GM20431 (cell line): ENCODE results near the gene ST6GAL1.
"Not testable (repeated sequence)": the region's sequence is repeated elsewhere in the genome, so short reads cannot be mapped to it uniquely, and the experiment has no call there.

Experiments
- in situ Hi-C: fragments of 300-500 bp; cut with MseI, MboI; formaldehyde crosslinking; loops from one replicate; pipeline ENCODE4 v1.15.0; 2020; ENCODE audit warnings: low sequenced_read_pairs; ENCODE audit not compliant: unreplicated experiment

The ST6GAL1 gene

DNA sequence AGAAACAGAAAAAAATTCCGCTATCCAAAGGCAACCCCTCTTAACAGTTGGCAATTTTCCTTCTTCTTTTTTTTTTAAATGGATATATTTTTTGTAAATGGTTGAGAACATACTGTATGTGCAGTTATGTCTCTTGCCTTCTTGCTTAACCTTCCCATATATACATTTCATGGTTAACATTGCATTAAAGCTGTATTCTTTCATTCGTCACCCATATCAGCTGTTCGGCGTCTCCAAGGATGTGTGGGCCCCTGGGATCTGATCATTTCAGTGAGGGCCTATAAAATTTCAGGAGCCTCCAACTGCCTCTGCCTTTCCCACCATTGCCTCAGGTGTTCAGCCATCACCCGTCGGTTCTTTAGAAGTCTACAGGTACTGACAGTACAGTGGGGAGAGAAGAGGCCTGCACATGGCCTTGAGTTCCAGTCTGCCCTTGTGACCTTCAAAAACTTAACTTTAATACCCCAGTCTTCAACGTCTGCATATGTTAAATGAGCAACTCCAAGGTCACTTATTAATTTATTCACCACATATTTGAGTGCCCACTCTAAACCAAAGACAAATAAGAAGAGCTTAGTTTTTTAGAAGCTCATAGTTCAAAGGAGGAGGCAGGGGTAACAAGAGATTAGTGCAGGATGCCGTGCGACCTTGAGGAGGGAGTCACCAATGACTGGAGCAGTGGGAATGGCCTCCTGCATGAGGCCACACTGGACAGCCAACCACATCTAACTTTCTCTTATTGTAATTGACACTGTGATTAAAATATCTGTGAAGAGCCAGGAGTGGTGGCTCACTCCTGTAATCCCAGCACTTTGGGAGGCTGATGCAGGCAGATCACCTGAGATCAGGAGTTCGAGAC lies 6.9 kb downstream of the ST6GAL1 start:
- in situ Hi-C loops: no loop called here

DNA sequence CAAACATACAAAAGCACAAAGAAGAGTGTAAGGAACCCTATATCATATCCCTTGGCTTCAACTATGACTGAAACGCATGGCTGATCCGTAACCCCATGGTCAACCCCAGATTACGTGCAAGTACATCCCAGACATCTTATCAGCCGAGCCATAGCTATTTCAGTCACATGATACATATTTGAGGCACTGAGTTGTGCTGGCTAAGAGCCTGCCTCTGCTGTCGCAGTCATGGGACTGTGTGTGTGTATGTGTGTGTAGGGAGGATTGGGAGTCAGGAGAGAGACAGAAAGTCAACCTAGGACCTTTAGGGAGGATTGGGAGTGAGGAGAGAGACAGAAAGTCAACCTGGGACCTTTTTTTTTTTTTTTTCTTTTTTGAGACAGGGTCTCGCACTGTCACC lies 8.4 kb downstream of the ST6GAL1 start:
- in situ Hi-C loops: no loop called here

DNA sequence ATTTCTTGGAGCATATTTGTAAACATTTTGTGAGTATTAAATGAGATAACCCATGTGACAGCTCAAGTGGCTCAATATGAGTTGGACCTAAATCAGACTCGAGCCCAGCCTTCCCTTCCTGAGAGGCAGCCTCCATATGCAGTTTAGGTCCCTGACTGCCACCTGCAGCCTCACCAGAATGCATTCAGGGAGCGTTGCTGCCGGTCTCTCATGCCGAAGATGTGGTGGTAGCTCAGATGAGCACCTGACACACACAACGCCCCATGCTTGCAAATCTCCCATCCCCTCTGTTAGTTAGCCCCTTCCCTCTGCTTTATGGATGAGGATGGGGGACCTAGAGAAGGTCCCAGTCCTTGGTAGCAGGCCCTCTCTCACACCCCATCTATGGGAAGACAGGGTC lies 9.2 kb downstream of the ST6GAL1 start:
- in situ Hi-C loops: no loop called here

DNA sequence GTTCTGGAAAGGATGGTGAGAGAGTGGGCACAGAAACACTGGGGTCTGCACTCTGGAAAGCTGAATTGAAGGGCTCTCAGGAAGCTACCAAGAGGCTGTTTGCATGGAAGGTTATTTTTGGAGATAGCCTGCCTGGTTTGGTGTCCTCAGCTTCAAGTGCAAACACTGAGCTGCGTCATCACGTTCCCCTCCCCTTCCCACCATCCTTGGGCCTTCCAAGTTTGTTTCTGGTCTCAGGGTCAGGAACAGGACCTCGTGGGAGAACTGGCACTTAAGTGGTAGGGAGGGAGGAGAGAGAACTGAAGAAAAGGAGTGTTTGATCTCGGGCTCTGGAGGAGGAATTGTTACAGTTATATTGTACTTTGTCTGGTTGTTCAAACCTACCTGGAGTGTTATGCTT lies 10.6 kb downstream of the ST6GAL1 start:
- in situ Hi-C loops: no loop called here

DNA sequence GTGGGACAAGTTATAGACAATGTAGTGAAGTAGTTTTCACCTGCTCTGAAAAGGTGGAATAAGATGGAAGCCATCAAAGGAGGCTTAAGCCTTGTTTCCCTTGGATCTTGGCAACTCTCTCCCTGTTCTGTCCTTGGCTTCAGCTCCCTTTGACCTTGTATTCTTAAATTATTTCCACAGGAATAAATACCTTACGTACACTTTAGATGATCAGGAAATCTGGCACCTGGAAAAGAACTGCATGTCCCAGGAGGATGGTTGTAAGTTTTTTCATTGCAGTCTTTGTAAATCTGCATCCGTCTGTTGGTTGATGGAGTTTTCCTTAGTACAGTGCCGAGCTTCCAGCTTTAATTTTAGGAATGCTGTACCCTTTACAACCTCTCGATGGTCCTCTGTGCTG lies 11.8 kb downstream of the ST6GAL1 start:
- in situ Hi-C loops: no loop called here

DNA sequence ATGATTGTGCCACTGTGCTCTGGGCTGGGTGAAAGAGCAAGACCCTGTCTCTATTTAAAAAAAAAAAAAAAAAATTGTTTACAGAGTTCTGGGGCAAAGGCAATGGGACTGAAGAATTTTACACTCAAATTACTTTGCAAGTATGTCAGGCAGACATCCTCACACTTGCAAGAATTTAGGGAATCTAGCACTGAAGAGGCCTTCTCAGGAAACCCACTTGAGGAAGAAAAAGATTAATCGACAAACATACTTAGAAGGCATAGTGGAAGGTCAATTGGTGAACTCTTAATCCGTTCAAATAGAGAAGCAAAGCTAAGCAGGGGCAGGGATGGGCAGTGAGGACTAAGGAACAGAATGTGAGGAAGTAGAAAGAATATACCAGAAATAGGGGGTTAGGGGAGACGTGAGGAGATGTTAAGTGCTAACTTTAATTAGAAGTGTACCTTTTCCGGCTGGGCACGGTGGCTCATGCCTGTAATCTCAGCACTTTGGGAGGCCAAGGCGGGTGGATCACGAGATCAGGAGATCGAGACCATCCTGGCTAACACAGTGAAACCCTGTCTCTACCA lies 15.0 kb downstream of the ST6GAL1 start:
- in situ Hi-C loops: no loop called here

DNA sequence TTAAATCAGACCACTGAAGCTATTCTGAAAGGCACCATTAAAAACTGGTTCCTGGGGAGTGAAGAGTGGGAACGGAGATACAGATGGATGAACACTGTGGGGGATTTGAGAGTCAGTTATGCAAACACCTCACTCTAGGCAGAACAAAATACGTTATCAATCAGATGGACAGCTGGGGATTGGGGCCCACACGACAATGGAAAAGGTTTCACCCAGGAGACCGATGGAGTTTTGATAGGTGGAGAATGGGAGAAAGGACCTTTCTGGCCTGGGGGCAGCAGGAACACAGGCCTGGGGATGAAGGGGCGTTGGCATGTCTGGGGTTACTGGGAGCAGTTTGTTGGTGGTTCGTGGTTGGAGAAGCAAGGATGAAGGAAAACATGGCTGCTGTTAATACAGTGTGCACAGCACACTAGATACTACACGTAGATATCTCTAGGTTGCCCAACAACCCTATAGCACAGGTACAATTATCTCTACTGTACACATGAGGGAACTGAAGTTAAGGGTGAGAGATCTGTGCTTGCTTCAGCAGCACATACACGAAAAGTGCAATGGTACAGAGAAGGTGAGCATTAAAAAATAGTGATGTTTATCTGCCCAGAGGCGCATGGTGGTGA lies 16.5 kb downstream of the ST6GAL1 start:
- in situ Hi-C loops: no loop called here

DNA sequence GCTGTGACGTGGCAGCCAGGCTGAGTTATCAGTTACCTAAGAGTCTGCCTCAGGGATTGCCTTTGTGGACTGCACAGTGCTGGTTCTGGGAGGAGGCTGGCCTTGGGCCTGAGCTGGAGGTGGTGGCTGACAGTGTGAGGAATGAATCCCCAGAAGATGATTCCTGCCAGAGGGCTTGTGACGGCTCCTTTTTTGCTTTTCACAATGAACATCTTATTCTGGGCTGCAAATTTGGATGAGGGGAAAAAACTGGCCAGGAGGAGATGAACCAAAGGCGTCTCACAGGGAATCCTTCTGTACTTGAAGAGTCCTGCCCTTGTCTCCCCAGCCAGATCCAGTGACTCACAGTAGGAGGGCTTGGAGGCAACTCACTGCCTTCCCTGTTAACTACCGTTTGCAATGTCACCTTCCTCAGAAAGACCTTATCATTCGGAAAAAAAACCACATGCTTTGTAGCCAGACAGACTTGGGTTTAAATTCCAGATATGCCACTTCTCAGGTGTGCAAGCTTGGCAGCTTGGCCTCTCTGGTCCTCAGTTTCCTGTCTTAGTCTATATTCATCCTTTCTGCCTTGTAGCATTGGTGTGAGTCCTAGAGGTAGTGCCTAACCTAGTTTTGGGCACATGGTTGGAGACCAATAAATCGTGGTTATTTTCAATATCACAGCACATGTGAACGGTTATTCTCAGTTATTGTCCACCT lies 19.1 kb downstream of the ST6GAL1 start:
- in situ Hi-C loops: no loop called here

DNA sequence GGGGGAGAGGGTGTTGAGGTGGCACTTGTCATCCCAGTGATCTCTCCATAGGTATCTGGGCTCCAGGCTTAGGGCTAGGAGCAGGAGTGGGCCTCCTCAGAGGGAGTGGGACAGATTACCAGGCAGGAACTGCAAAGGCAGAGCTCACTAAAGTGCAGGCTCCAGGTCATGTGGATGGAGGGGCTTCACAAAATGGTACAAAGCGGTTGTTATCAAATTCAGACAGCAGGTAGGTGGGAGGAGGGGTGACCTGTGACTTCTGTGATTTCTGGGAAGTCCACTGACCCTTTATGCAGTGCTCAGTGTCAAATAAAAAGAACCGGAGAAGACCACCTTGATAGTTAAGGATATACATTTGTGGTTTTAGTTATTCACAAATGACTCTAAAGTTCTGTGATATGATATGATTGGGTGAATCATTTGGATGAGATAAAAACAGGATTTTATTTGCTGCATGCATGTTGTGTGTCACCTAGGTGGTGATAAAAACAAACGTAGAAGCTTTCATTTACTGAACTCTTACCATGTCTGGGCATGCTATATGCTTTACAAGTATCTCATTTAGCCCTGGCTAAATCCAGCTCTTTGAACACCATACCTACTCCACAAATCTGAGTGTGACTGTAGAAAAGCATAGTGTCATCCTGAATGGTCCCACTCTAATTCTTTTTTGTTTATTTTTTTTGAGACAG lies 20.2 kb downstream of the ST6GAL1 start:
- in situ Hi-C loops: no loop called here

DNA sequence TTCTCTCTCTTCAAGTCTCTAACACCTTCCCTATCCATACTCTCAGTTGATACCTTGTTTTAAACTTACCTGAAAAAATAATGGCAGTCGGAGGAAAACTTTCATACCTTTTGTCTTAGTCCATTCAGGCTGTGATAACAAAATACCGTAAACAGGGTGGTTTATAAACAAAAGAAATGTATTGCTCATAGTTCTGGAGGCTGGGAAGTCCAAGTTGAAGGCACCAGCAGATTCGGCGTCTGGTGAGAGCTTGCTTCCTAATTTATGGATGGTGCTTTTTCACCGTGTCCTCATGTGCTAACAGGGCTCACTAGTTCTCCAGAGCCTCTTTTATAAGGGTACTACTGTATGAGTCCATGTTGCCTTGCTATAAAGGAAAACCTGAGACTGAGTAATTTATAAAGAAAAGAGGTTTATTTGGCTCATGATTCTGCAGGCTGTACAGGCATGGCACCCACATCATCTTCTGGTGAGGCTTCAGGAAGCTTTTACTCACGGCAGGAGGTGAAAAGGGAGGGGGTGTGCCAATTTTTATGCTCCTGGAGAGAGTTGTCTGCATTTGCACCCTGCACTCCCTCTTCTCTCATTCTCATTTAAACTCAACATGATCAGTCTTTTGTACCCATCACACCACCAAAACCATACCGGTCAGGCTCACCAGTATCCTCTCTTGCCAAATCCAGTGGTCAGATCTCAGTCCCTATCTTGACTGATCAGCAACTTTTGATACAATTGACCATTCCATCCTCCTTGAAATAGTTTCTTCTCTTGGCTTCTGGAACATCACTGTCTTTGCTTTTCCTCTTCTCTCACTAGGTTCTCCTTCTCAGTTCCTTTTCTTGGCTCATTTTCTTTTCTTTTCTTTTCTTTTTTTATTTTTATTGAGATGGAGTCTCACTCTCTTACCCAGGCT lies 21.6 kb downstream of the ST6GAL1 start:
- in situ Hi-C loops: no loop called here

DNA sequence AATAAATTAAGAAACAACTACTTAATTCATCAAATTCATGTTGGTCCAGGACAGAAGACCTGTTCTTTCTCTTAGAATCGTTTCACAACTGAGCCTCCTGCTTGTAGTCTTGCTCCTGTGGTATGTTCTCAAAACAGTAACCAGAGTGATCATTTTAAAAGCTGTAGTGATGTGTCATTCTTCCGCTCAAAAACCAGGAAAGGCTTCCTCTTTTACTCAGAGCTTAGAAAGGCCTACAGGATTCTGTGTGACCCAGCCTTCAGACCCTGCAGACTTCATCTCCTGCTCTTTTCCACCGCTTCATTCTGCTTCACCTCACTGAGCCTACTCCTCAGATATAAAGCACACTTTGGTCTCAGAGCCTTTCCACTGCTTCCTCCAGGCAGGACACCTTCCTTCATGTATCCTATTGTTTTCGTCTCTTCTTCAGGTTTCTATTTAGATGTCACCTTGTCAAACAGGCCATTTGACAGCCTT lies 22.7 kb downstream of the ST6GAL1 start:
- in situ Hi-C loops: no loop called here

DNA sequence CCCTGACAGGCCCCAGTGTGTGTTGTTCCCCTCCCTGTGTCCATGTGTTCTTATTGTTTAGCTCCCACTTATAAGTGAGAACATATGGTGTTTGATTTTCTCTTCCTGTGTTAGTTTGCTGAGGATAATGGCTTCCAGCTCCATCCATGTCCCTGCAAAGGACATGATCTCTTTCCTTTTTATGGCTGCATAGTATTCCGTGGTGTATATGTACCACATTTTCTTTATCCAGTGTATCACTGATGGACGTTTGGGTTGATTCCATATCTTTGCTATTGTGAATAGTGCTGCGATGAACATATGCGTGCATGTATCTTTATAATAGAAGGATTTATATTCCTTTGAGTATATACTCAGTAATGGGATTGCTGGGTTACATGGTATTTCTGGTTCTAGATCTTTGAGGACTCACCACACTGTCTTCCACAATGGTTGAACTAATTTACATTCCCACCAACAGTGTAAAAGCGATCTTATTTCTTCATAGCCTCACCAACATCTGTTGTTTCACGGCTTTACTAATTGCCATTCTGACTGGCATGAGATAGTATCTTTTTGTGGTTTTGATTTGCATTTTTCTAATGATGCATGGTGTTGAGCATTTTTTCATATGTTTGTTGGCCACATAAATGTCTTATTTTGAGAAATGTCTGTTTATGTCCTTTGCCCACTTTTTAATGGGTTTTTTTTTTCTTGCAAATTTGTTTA lies 23.8 kb downstream of the ST6GAL1 start:
- in situ Hi-C loops: not testable (repeated sequence)

DNA sequence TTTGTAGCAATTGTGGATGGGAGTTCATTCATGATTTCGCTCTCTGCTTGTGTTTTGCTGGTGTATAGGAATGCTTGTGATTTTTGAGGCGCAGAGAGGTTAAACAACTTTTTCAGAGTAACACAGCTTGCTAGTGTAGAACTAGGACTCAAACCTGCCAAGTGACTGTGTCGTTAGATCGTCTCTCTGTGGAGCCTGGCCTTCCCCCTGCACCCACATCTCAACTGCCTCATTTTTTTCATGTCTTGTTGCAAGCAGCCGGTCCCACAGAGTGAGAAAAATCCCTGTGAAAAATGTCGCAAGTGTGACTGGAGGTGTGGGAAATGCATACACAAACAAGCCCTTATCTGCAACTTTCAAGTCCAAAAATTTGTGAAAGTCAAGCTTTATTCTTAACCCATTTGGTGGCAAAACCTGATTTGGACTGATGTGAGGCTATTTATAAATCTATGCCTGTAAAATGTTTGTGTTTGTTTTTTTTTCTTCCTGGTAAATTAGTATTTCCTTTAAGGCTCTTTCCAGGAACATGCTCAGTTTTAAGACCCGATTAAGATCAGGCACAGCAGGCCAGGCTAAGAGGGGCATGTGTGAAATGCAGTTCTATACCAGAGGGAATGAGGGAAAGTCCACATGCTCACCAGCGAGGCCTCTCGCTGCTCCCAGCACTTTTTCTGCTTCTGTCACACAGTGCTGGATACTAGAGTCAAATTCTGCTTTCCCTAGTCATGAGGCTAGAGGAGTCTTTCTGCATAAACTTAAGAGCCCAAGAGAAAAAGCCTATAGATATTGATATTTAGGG lies 25.8 kb downstream of the ST6GAL1 start:
- in situ Hi-C loops: no loop called here

DNA sequence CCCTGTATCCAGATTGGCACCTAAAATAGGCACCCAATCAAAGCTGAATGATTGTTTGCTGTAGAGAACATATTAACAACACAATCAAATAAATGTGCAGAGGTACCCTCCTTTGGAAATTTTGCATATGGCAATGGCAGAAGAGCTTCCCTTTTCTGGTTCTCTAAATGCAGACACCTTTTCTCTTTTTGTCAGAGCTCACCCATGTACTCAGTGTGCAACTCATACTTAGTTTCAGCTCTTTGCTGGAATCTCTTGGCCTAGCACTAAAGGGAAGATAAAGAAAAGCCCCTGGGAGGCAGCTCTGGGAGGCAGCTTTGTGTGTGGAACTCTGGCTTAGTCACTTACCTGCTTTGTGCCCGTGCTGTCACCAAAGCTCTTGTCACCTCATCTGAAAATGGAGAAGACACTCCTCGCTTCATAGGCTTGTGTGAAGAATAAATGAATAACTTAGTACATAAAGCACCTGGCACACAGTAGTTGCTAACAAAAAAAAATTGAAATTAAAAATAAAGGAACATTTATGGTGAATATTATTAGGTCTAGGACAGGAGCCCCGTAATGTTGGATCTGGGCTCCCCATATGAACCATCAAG lies 28.8 kb downstream of the ST6GAL1 start:
- in situ Hi-C loops: no loop called here

DNA sequence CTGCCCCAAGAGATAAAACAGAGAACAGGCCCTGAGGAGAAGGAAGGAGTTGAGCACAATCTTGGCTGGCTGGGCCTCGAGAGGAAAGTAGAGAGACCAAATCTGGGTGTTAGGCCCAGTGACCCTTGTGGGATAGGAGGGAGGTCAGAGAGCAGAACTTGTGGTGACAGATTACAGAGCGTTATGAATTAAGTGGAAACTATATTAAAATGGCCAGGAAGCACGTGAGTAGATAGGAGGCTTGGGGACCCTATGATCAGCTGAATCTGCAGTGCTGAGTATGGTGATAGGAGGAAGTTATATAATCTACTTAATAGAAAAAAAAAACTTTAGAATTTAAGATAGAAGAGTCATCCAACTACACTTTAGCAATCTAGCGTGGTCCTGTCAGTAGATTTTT lies 30.0 kb downstream of the ST6GAL1 start:
- in situ Hi-C loops: no loop called here

DNA sequence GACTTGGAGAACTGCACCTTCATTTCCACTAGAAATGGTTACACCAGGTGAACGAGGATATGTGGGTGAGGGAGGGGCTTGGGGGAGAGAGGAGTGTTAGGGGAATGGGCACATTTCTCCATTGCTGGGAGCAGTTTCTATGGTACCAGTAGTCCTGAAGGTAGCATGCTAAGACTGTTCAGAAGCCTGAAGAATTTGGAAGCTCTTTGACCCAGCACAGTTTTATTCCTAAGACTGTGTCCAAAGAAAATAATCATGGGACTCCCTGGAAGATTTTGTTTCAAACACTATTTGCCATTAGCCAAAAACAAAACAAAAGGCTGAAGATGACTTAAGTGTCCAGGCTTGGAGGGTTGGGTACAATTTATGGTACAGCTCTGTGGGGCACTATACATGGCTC lies 32.1 kb downstream of the ST6GAL1 start:
- in situ Hi-C loops: no loop called here

DNA sequence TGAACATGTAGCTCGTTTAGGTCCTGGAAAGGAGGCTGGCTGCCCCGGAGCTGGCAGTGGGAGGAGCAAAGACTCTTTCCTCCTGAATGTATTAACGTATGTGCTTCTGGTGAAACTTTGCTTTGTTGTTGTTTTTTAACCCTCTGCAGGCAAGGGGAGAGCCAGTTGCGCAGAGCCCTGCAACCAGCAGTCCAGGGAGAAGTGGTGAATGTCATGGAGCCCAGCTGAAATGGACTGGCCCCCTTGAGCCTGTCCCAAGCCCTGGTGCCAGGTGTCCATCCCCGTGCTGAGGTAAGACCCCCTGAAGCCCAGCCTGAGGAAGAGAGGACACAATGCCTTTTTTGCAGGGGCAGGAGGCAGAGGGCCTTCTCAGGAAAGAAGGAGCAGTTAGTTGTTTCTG lies 33.3 kb downstream of the ST6GAL1 start:
- in situ Hi-C loops: no loop called here
